ENCODE measurements around the gene COTL1.

The COTL1 gene

GRCh38 chr16:84613408-84614072, 4.3 kb downstream of the COTL1 start:
- DNase-seq: no peak

DNA sequence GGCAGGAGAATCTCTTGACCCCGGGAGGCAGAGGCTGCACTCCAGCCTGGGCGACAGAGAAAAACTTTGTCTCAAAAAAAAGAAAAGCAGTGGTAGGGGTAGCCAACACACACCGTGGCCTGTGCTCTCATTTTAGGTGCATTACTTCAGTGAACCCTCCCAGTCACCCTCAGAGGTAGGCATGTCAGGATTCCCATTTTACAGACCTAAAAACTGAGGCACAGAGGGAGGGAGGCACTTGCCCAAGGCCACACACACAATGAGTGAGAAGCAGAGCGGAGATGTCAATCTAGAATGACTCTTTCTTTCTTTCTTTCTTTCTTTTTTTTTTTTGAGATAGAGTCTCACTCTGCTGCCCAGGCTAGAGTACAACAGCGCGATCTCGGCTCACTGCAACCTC, 5.2 kb downstream of the COTL1 start:
- DNase-seq: no peak

- DNase-seq: no peak
Measured at GRCh38 chr16:84611041-84611440, 6.8 kb downstream of the COTL1 start.

- DNase-seq: no peak
Measured at GRCh38 chr16:84610376-84610775, 7.5 kb downstream of the COTL1 start.

GRCh38 chr16:84609563-84610177, 8.2 kb downstream of the COTL1 start:
- DNase-seq: no peak

GRCh38 chr16:84608282-84608681, 9.6 kb downstream of the COTL1 start:
- DNase-seq: no peak

DNA sequence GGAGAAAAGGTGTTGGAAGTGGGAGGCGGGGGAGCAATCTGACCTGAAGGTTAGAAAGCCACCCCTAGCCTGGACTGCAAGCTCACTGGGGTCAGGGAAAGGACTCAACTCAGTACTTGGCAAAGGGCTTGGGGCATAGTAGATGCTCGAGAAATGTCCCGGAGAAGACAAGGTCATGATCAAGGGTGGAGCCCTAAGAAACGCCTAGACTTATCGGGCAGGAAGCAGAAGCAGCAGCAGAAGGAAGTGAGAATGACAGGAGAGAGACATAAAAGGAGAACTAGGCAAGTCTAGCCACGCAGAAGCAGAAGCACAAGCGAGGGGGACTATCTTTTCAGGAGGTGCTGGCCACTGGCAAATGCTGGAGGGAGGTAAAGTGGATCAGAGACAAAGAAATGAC, 10.2 kb downstream of the COTL1 start:
- DNase-seq: no peak

DNA sequence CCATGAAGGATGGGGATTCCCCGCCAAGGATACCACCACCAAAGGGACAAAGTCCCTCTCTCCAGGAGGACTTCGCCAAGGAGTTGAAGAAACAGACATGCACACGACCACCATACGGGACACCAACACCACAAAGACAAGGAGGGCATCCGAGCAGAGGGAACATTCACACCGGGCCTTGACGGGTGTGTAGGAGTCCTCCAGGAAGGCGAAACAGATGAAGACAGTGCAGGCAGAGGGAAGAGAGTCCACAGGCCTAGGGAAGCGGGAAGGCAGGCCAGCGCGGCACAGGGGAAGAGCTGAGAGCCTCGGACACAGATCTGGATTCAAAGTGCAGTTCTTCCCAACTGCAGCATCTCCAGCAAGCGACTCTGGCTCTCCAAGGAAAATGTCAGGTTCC, 10.8 kb downstream of the COTL1 start:
- no peak for DNase-seq

DNA sequence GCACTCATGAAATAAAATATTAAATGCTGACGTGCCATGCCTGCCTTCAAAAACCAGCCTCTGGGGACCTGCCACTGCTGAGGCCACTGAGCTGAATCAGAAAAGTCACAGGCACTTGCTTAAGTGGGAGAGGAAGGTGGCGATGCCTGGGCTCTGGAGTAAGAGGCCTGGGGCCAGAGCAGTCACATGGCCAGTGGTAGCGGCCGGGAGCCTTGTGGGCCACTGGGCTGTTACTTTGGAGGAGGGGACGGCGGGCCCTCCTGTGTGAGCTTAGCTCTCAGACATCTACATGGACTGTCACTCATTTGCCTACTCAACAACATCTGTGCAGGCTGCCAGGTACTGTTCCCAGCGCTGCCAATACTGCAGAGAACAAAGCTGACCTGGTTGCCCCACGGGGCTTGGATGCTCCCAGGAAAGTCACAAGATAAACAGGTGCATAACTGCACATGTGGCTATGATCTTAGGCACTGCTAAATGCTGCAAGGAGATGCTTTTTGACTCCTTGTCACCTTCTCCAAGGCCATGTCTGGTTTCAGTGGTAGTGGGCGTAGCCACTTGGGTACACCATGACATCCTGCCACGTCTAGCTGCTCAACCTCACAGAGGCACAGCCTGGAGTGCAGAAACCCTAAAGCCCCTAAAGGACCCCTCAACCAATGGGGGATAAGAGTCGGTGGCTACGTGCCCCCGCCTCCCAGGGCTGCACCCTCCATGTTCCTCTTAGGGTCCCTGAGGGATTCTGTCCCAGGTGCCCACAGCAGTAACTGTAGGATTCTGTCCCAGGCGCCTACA, 11.6 kb downstream of the COTL1 start:
- no peak for DNase-seq

DNA sequence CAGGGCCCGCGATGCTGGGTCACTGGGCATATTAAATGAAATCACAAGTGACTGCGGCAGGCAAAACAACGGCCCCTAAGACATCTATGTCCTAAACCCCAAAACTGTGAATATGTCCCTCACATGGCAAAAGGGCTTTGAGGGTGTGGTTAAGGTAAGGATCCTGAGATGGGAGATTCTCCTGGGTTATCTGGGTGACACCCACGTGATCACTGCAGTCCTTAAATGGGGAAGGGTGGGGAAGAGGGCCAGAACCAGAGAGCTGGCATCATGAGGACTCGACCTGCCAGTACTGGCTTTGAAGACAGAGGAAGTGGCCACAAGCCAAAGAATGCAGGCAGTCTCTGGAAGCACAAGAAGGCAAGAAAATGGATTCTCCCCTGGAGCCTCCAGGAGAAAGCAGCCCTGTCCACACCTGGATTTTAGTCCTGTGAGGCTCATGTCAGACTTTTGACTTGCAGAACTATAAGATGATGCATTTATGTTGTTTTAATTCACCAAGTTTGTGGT, 12.5 kb downstream of the COTL1 start:
- DNase-seq: no peak

DNA sequence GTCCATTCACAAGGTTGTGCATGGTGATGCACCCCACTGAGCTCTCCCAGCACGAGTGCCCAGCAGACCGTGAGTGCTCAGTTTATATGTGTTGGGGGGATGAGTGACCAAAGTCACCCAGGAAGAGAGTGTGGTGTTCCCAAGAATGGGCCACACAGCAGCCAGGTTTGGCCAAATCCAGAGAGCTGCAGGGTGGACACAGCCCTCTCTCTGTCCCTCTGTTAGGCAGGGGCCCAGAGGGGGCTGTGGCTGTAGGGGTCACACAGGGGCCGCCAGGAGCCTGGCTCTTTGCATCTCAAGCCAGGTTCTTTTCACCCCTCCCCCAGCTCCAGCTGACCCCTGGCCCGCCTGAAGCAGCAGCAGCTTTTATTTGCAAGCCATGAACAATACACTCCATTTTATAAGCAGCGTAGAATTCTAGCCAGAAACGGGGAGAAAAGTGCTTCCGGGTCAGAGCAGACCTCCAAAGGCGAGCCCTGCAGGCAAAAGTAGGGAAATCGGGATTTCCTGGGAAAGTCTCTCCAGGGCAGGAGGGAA, 13.3 kb downstream of the COTL1 start:
- no peak for DNase-seq

DNA sequence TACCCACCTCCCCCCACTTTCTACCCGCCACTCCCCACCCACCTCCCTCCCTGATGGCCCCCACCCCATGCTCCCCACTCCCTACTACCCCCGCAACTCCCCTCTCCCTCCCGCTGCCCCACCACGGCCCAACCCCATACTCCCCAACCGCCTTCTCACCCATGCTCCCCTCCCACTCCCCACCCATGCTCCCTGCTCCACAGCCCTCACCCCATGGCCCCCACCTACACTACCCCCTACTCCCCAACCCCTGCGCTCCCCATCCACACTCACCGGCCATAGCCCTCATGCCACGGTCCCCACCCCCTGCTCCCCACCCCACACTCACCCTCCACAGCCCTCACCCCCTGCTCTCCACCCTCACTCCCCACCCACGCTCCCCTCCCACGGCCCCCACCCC, 13.9 kb downstream of the COTL1 start:
- no peak for DNase-seq

DNA sequence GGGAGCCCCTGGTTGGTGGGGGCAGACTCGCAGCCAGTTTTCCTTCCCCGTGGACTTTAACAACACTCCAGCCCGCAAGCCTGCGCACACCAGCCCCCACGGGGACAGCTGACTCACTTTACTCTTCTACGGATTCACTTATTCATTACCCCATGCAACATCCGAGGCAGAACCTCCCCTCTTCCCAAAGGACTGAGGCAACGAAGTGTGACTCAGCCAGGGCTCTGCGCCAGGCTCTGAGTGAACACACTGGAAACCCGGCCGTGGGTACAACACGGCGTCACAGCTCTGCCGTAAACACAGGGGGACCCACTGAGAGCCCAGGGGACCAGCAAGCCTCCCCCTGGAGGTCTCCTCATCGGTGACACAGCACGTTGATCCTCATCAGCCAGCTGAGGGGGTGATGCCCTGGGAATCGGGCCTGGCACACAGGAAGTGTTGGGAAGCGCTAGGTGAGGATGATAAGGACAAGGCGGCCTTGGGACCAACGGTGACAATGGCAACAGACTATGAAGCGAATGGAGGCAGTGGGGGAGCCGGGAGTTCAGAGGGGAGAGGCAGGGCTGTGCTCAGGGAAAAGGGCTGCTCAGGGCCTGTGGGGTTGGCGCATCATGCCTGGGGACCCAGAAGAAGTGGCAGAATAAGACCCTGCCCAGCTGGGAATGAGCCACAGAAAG, 14.6 kb downstream of the COTL1 start:
- DNase-seq: no peak

DNA sequence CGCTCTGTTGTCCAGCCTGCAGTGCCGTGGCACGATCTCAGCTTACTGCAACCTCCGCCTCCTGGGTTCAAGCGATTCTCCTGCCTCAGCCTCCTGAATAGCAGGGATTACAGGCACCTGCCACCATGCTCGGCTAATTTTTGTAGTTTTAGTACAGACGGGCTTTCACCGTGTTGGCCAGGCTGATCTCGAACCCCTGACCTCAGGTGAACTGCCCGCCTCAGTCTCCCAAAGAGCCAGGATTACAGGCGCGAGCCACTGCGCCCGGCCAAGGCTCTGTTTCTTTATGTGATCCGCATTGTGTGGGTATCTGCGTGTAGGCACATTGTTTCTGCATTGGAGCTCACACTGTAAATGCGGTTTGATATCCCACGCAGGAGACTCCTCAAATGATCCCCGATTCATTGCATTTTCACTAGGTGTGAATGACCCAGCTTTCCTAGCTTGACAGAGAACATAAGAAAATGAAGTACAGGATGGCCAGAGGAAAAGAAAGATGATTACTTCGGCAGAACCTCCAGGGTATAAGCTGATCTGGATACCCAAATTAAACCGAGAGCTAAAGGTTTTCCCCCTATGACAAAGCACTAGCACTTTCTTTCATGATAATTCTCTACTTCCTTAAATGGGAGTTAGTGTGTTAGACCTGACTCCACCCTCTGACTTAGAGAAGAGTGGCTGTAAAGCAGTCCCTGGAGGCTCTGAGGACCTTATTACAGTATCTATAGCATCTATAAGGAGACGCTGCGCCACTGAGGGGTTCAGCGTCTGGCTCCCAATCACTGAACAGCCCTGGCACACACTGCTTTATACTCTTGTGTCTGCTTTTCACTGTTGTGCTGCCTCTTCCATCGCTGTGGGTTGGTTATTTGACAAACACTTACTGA, 17.3 kb downstream of the COTL1 start:
- DNase-seq: no peak

DNA sequence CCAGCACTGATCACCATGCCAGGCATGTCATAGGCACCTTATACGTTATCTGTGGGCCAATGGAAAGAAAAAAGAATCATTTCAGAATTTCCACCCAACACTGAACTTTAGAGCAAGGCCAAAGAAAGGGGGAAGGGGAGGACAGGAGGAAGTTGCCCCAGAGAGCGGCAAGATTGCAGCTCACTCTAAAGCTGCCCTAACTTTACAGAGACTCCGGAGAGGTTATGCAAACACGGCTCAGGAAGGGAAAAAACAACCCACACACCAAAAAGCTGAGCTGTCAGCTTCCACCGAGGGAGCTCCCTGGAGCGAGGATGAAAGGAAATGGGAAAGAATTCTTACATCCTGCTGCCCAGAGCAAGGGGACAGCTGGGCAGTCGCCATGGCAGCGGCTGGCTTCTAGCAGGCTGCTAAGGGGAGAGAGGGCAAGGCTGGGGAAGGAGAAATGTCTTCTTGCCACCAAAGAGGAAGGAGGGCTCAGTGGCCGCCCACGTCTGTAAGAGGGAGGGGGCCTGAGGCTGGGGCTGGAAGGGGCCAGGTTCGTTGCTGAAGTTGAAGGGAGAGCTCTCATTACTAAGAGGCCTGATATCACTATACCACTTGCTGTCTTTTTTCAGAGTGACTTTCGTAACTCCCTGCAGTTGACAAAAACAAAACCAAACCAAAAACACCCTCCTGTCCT, 18.2 kb downstream of the COTL1 start:
- peak; percentile 60 to 65 for DNase-seq

DNA sequence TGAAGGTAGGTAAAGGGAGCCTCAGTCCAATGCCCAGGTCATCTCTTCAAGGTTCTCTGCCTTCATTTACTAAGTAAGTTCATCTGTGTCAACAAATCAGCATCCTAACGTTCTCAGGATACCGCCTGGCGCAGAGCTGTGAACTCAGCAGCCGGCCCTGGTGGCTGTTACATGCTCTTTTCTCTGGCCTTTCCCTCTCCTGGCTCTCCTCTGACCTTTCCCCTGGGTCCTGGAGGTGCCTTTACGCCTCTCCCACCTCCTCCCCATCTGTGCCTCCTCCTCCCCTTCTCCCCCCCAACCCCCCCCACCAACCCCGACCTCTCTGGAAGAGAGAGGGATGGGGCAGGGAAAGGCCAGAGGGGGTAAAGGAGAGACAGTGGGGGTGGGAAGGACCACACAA, 19.5 kb downstream of the COTL1 start:
- no peak for DNase-seq

- no peak for DNase-seq
Measured at GRCh38 chr16:84597931-84598351, 19.9 kb downstream of the COTL1 start.

DNA sequence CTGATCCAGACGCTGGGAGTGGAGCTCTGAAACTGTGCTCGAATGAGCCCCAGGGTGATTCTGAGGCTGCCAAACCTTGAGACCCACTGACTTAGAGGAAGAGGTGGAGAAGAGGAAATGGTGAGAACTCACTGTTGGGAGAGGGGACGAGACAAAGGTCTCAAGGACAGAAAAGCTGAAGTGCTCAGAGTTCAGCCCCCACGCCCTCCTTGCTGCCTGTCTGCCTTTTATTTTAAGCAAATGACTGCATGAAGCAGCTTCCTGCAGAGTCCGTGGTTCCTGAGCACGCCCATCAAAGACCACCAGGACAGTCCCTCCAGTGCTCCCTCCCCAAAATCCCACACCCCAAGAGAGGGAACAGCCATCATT, 20.4 kb downstream of the COTL1 start:
- DNase-seq: no peak

DNA sequence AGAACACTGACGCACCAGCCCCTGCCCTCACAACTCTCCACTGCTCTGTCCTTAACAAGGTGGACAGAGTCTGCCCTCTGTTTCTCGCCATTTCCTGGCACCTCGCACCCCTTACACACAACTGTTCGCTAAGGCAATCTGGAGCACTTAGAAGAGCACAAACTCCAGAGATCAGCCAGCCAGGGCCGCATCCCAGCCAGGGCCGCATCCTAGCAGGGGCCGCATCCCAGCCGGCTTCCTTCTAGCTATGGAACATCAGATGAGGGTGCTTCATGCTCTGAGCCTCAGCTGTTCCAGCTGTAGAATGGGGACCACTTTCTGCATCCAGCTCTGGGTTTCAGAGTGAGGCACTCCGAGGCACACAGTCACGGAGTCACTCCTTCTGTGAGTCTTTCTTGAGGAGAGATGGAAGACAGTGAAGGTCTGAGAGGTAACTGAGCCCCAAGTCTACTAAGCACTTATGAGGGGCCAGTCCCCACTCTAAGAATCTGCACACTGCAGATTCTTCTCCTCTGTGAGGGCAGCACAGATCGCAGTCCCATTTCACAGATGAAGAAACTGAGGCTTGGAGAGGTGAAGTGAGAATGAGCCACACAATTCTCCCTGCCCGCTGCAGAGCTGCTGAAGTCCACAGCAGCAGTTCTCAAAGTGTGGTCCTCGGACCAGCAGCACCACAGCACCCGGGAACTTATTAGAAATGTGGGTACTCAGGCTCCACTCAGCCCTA, 20.9 kb downstream of the COTL1 start:
- no peak for DNase-seq

- no peak for DNase-seq
Measured at GRCh38 chr16:84596161-84596560, 21.7 kb downstream of the COTL1 start.

DNA sequence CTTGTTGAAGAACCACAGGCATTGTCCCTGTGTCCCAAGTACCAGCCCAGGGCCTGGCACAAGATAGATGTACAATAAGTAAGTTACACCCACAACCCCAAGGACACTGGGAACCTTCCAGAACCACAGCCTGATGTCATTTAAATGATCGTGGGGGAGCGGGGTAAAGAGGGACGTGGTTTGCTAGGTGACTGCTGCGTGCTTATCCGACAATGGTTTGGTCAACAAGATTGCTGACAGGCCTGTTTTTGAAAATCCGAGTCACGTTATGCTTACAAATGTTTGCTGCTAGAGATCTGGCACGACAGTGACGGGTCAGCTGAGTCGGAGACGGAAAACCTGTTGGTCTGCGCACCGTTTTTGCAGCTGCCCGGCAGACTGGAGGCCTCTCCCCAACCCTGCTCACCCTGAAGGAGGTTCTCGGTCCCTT, 22.8 kb downstream of the COTL1 start:
- no peak for DNase-seq
